Measurements from ENCODE around the gene BCAR3.

DNA sequence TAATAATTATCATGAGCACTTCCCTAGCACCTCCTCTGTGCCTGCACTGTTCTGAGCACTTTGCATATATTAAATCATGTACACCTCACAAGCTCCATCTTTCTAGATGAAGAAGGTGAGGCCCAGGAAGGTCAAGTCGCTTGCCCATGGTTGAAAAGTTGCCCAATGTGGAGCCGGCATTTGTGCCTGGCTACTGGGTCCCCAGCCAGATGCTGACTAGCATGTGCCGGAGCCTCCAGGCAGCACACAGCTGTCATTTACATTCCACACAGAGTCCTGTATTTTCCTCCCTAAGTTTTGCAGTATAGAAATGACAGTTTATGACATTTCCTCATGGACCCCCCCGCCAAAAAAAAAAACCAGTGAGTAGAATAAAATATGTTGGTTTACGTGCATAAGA, 94.3 kb downstream of the BCAR3 start:
- TF ChIP-seq, protein P1, sequence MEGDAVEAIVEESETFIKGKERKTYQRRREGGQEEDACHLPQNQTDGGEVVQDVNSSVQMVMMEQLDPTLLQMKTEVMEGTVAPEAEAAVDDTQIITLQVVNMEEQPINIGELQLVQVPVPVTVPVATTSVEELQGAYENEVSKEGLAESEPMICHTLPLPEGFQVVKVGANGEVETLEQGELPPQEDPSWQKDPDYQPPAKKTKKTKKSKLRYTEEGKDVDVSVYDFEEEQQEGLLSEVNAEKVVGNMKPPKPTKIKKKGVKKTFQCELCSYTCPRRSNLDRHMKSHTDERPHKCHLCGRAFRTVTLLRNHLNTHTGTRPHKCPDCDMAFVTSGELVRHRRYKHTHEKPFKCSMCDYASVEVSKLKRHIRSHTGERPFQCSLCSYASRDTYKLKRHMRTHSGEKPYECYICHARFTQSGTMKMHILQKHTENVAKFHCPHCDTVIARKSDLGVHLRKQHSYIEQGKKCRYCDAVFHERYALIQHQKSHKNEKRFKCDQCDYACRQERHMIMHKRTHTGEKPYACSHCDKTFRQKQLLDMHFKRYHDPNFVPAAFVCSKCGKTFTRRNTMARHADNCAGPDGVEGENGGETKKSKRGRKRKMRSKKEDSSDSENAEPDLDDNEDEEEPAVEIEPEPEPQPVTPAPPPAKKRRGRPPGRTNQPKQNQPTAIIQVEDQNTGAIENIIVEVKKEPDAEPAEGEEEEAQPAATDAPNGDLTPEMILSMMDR (conservative IDR thresholded peaks at IDR 0.05; ENCODE audit: low read depth, low read length), result no peak
- TF ChIP-seq, protein P2, sequence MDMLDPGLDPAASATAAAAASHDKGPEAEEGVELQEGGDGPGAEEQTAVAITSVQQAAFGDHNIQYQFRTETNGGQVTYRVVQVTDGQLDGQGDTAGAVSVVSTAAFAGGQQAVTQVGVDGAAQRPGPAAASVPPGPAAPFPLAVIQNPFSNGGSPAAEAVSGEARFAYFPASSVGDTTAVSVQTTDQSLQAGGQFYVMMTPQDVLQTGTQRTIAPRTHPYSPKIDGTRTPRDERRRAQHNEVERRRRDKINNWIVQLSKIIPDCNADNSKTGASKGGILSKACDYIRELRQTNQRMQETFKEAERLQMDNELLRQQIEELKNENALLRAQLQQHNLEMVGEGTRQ (IDR thresholded peaks at IDR 0.05; ENCODE audit: low read depth, low read length), result no peak

Measured in IMR-90 (cell line).